NCI-H128 (cell line): ENCODE measurements around the gene MDH1B.
"Not testable (repeated sequence)": the region's sequence is repeated elsewhere in the genome, so short reads cannot be mapped to it uniquely, and the experiment has no call there.

ENCODE experiments used
- DNase-seq: peaks from one replicate; lab custom pipeline; 2025; ENCODE audit not compliant: unreplicated experiment; lab: John Stamatoyannopoulos, UW

The MDH1B gene

GRCh38 chr2:206774871-206775270, 9.7 kb upstream of the MDH1B start:
- DNase-seq, result no peak

GRCh38 chr2:206766057-206766930, 1.2 kb upstream of the MDH1B start:
- no peak for DNase-seq

GRCh38 chr2:206764673-206765241, 371 bp downstream of the MDH1B start:
- no peak for DNase-seq

GRCh38 chr2:206756816-206757215, 8.3 kb downstream of the MDH1B start:
- DNase-seq, result no peak

GRCh38 chr2:206740800-206741199, 24.3 kb downstream of the MDH1B start:
- DNase-seq, result no peak

GRCh38 chr2:206739271-206739670, 25.9 kb downstream of the MDH1B start:
- no peak for DNase-seq

GRCh38 chr2:206736935-206737334, 28.2 kb downstream of the MDH1B start:
- no peak for DNase-seq

GRCh38 chr2:206733341-206733740, 31.8 kb downstream of the MDH1B start:
- DNase-seq, result no peak

GRCh38 chr2:206728277-206729199, 36.6 kb downstream of the MDH1B start:
- DNase-seq, result no peak

- DNase-seq, result no peak
These were observed 37.8 kb downstream of the MDH1B start for GRCh38 chr2:206727287-206727686.

GRCh38 chr2:206723288-206723687, 41.8 kb downstream of the MDH1B start:
- no peak for DNase-seq

- DNase-seq, result no peak
These were observed 43.7 kb downstream of the MDH1B start for GRCh38 chr2:206721256-206721920.

- no peak for DNase-seq
These were observed 46.8 kb downstream of the MDH1B start, which contains the start of gene DYTN for GRCh38 chr2:206718296-206718695. Gene DYTN, minus strand, starts transcription at chr2:206718396. Its CDS starts 117 bp downstream, at chr2:206718279.

GRCh38 chr2:206716623-206717022, 48.5 kb downstream of the MDH1B start:
- DNase-seq, result no peak

GRCh38 chr2:206715183-206715582, 49.9 kb downstream of the MDH1B start:
- not testable (repeated sequence) for DNase-seq

GRCh38 chr2:206713746-206714145, 51.4 kb downstream of the MDH1B start:
- DNase-seq, result no peak

- DNase-seq, result no peak
These were observed 56.8 kb downstream of the MDH1B start for GRCh38 chr2:206708286-206708685.

- no peak for DNase-seq
These were observed 57.9 kb downstream of the MDH1B start for GRCh38 chr2:206707164-206707701.

GRCh38 chr2:206701952-206702605, 63.0 kb downstream of the MDH1B start:
- DNase-seq, result peak; percentile 43

GRCh38 chr2:206700156-206700555, 65.0 kb downstream of the MDH1B start:
- DNase-seq, result no peak
